Ishikawa (cell line): Measurements from ENCODE around the gene HS3ST5.

Source experiments
- CEBPB ChIP-seq: IDR thresholded peaks from 2 replicates; pipeline ENCODE4 v1.6.1; 2012
- CREB1 ChIP-seq: IDR thresholded peaks from 2 replicates; pipeline ENCODE4 v1.6.1; 2012; ENCODE audit warnings: low read depth
- EGR1 ChIP-seq: IDR thresholded peaks from 2 replicates; pipeline ENCODE4 v1.6.1; 2012
- EP300 ChIP-seq: IDR thresholded peaks from 2 replicates; pipeline ENCODE4 v1.6.1; 2012; ENCODE audit warnings: borderline replicate concordance
- FOXM1 ChIP-seq: IDR thresholded peaks from 2 replicates; pipeline ENCODE4 v1.6.1; 2012; ENCODE audit warnings: low read depth, borderline replicate concordance
- MAX ChIP-seq: IDR thresholded peaks from 2 replicates; pipeline ENCODE4 v1.6.1; 2012
- NFIC ChIP-seq: IDR thresholded peaks from 2 replicates; pipeline ENCODE4 v1.6.1; 2012
- RAD21 ChIP-seq: IDR thresholded peaks from 2 replicates; pipeline ENCODE4 v1.6.1; 2012; ENCODE audit warnings: low read depth
- REST ChIP-seq: IDR thresholded peaks from 2 replicates; pipeline ENCODE4 v1.6.1; 2012; ENCODE audit warnings: low read depth, mild to moderate bottlenecking
- TAF1 ChIP-seq: IDR thresholded peaks from 2 replicates; pipeline ENCODE4 v1.6.1; 2012; ENCODE audit warnings: low read depth, mild to moderate bottlenecking
- TCF12 ChIP-seq: IDR thresholded peaks from 2 replicates; pipeline ENCODE4 v1.6.1; 2012; ENCODE audit warnings: low read depth
- TEAD4 ChIP-seq: IDR thresholded peaks from 2 replicates; pipeline ENCODE4 v1.6.1; 2012
- USF1 ChIP-seq: IDR thresholded peaks from 2 replicates; pipeline ENCODE4 v1.6.1; 2012
- YY1 ChIP-seq: IDR thresholded peaks from 2 replicates; pipeline ENCODE4 v1.6.1; 2012; ENCODE audit warnings: low read depth
- ZBTB7A ChIP-seq: IDR thresholded peaks from 2 replicates; pipeline ENCODE4 v1.6.1; 2012; ENCODE audit warnings: low read depth

HS3ST5 gene

GRCh38 chr6:114009192-114009591 lies 333.6 kb downstream of the HS3ST5 start:
- TF ChIP-seq EGR1 (no peak), REST (no peak), MAX (no peak), USF1 (no peak), TEAD4 (no peak), CEBPB (no peak), EP300 (no peak), NFIC (no peak)

GRCh38 chr6:114008331-114008730 lies 334.5 kb downstream of the HS3ST5 start:
- TF ChIP-seq RAD21 = no peak
- TF ChIP-seq FOXM1 = no peak
- TF ChIP-seq MAX = no peak
- TF ChIP-seq EGR1 = no peak
- no peak for TF ChIP-seq ZBTB7A
- TF ChIP-seq CREB1 = no peak
- TF ChIP-seq EP300 = no peak
- TF ChIP-seq TCF12 = no peak
- TF ChIP-seq CEBPB = no peak
- no peak for TF ChIP-seq REST
- no peak for TF ChIP-seq TEAD4
- TF ChIP-seq YY1 = no peak
- TF ChIP-seq NFIC = no peak
- no peak for TF ChIP-seq USF1
- no peak for TF ChIP-seq TAF1

GRCh38 chr6:114007516-114007915 lies 335.3 kb downstream of the HS3ST5 start:
- TF ChIP-seq YY1 (no peak), CEBPB (no peak), FOXM1 (no peak), ZBTB7A (no peak), EP300 (no peak), RAD21 (no peak), EGR1 (no peak), TAF1 (no peak), NFIC (no peak), CREB1 (no peak), TCF12 (no peak), MAX (no peak), USF1 (no peak), TEAD4 (no peak), REST (no peak)
